PC-3 (cell line): ENCODE data around the gene RSPH6A. TPM values are rescaled to one million over a fixed set of nuclear protein-coding genes. Genes with fewer than 3 reads are reported as not detected.
A peak's percentile ranks its signal among the peaks of the same experiment; 100 is the strongest.

Experiments
- ATAC-seq: fragments of 200-7000 bp; cut with Tn5 transposase; 2 replicates; pipeline ENCODE4 v1.9.1; 2020; ENCODE audit warnings: mild to moderate bottlenecking, moderate library complexity
- BruUV-seq: library from RNA; stranded (reverse); fragments of 400-500 nt; replicated peaks from 2 replicates; lab custom pipeline; 2021; lab: Mats Ljungman, UMichigan
- CTCF ChIA-PET: fragments of 300-600 bp; sonication (Branson Sonifier 250); formaldehyde crosslinking; loops from one replicate; lab custom pipeline; 2022; ENCODE audit warnings: antibody characterized with exemption; lab: Charles Lee
- POLR2A ChIA-PET: fragments of 300-600 bp; sonication (Branson Sonifier 250); formaldehyde crosslinking; loops from one replicate; lab custom pipeline; 2022; ENCODE audit warnings: antibody characterized with exemption; ENCODE audit not compliant: unreplicated experiment; lab: Charles Lee
- DNase-seq: peaks from one replicate; pipeline ENCODE4 v3.0.0-alpha.2; 2015
- H2AFZ ChIP-seq: fragments of 300-600 bp; sonication (generic); 2 replicates; pipeline ENCODE4 v1.6.0; 2016; ENCODE audit warnings: antibody characterized with exemption, low read length
- H3F3A ChIP-seq: fragments of 300-600 bp; sonication (generic); one replicate; pipeline ENCODE4 v1.6.0; 2017; ENCODE audit warnings: antibody characterized with exemption, low read length, control low read depth, mild to moderate bottlenecking; ENCODE audit not compliant: unreplicated experiment
- H3K27ac ChIP-seq: fragments of 300-600 bp; sonication (generic); 2 replicates; pipeline ENCODE4 v1.5.1; 2016; ENCODE audit warnings: mild to moderate bottlenecking, low read length
- H3K27me3 ChIP-seq: fragments of 300-600 bp; sonication (generic); 2 replicates; pipeline ENCODE4 v1.6.1; 2016; ENCODE audit warnings: low read length, mixed read lengths
- H3K36me3 ChIP-seq: fragments of 300-600 bp; sonication (generic); 2 replicates; pipeline ENCODE4 v1.6.1; 2016; ENCODE audit warnings: low read depth, mixed run types, low read length, mixed read lengths
- H3K4me1 ChIP-seq: fragments of 300-600 bp; sonication (generic); 2 replicates; pipeline ENCODE4 v1.5.1; 2016; ENCODE audit warnings: low read length; ENCODE audit not compliant: insufficient read depth
- H3K4me2 ChIP-seq: fragments of 300-600 bp; sonication (generic); 2 replicates; pipeline ENCODE4 v1.6.0; 2016; ENCODE audit warnings: low read length
- H3K4me3 ChIP-seq: fragments of 300-600 bp; sonication (generic); 2 replicates; pipeline ENCODE4 v1.5.1; 2016; ENCODE audit warnings: mild to moderate bottlenecking, low read length, mixed read lengths
- H3K79me2 ChIP-seq: fragments of 300-600 bp; sonication (generic); 2 replicates; pipeline ENCODE4 v1.6.1; 2017; ENCODE audit warnings: low read length, mixed read lengths
- H3K9ac ChIP-seq: fragments of 300-600 bp; sonication (generic); 2 replicates; pipeline ENCODE4 v1.6.0; 2016; ENCODE audit warnings: mild to moderate bottlenecking, low read length
- H3K9me2 ChIP-seq: fragments of 300-600 bp; sonication (generic); replicated peaks from 2 replicates; pipeline ENCODE4 v1.6.1; 2016; ENCODE audit warnings: mixed run types, low read length, mixed read lengths
- H3K9me3 ChIP-seq: fragments of 300-600 bp; sonication (generic); 2 replicates; pipeline ENCODE4 v1.6.1; 2016; ENCODE audit warnings: low read length, mixed read lengths
- H4K20me1 ChIP-seq: fragments of 300-600 bp; sonication (generic); 2 replicates; pipeline ENCODE4 v1.6.1; 2016; ENCODE audit warnings: low read length, mixed read lengths
- EZH2 ChIP-seq: fragments of 300-600 bp; sonication (generic); IDR thresholded peaks from one replicate; pipeline ENCODE4 v1.6.1; 2017; ENCODE audit warnings: antibody characterized with exemption, mild to moderate bottlenecking, low read length; ENCODE audit not compliant: unreplicated experiment
- EZH2phosphoT487 ChIP-seq: fragments of 300-600 bp; sonication (generic); IDR thresholded peaks from 2 replicates; pipeline ENCODE4 v1.6.1; 2018; ENCODE audit warnings: mild to moderate bottlenecking, antibody characterized with exemption, low read length, borderline replicate concordance
- intact Hi-C: fragments of 100-400 bp; cut with micrococcal nuclease; formaldehyde crosslinking; loops from 2 replicates; pipeline ENCODE4 v1.9.0; 2023
- total RNA-seq: library from RNA; depleted of rRNA; stranded (reverse); fragments of >200 nt; gene quantifications from 2 replicates; pipeline ENCODE4 v1.2.3, GENCODE V29; 2014
- TF ChIP-seq, protein P1 (sequence below): fragments of 300-600 bp; sonication (generic); conservative IDR thresholded peaks from 2 replicates; pipeline ENCODE4 v1.5.1; 2017; ENCODE audit warnings: antibody characterized with exemption, low read depth, mild to moderate bottlenecking, low read length

RSPH6A gene
- total RNA-seq, 1 experiment from 2014 or later = not detected

DNA sequence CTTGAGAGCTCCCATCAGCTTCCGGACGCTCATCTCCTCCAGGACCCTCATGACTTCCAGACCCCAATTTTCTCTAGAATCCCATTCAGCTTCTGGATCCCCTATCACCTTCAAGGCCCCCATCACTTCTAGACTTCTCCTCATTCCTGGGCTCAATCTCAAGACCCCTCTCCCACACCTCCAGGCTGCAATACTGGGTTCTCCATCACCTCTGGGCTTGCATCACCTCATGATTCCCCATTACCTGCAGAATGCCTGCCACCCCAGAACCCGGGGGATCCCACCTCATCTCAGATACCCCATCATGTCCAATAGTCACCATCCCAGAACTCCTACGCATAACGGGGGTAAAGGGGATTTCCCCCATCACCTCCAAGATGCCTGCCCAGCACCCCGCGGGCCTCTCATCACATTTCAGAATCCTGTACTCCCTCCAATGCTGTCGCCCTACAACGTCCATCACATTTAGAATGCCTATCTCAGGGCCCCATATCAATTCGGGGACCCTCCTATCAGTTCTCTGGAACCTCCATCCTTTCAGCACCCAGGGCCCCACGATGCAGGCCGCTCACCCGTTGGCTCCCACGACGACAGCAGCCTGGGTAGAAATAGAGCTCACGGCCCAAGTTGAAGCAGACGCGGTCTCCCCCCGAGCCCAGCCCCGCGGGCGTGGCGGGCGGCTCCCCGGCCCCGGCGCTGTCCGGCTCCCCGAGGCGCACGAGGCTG, 23.2 kb downstream of the RSPH6A start:
- CTCF ChIA-PET = no interaction called here
- peak overlapping the region; percentile 97 for H3K4me2 ChIP-seq
- H3K36me3 ChIP-seq = peaks cover 8% of the 10 kb centered on the region; the same call in 1 of the 2 replicates
- H3K4me1 ChIP-seq = peaks cover 6% of the 10 kb centered on the region; the same call in 1 of the 2 replicates
- peak overlapping the region; percentile 93 for H3K4me3 ChIP-seq
- H3K9me3 ChIP-seq = no peaks in the 10 kb centered on the region
- TF ChIP-seq EZH2 = no peak
- TF ChIP-seq, protein P1, sequence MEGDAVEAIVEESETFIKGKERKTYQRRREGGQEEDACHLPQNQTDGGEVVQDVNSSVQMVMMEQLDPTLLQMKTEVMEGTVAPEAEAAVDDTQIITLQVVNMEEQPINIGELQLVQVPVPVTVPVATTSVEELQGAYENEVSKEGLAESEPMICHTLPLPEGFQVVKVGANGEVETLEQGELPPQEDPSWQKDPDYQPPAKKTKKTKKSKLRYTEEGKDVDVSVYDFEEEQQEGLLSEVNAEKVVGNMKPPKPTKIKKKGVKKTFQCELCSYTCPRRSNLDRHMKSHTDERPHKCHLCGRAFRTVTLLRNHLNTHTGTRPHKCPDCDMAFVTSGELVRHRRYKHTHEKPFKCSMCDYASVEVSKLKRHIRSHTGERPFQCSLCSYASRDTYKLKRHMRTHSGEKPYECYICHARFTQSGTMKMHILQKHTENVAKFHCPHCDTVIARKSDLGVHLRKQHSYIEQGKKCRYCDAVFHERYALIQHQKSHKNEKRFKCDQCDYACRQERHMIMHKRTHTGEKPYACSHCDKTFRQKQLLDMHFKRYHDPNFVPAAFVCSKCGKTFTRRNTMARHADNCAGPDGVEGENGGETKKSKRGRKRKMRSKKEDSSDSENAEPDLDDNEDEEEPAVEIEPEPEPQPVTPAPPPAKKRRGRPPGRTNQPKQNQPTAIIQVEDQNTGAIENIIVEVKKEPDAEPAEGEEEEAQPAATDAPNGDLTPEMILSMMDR = no peak
- no peak for TF ChIP-seq EZH2phosphoT487
- H3K9ac ChIP-seq = peak overlapping the region; percentile 83
- POLR2A ChIA-PET = interaction anchor here (0.5 to 0.6 kb wide), 2 partner anchors 23 to 47 kb away, joined by 3 to 10 read pairs; no protein-coding TSS in a partner anchor
- no peaks in the 10 kb centered on the region for H4K20me1 ChIP-seq
- intact Hi-C loops = no loop called here
- no peaks in the 10 kb centered on the region for H3K27me3 ChIP-seq
- BruUV-seq = TSS peak; percentile 49
- peaks cover 16% of the 10 kb centered on the region for H3K79me2 ChIP-seq
- H2AFZ ChIP-seq = no peak overlapping the region
- ATAC-seq (no peak), DNase-seq (no peak)
- no peaks in the 10 kb centered on the region for H3F3A ChIP-seq
- no peaks in the 10 kb centered on the region for H3K9me2 ChIP-seq
- no peak overlapping the region for H3K27ac ChIP-seq

DNA sequence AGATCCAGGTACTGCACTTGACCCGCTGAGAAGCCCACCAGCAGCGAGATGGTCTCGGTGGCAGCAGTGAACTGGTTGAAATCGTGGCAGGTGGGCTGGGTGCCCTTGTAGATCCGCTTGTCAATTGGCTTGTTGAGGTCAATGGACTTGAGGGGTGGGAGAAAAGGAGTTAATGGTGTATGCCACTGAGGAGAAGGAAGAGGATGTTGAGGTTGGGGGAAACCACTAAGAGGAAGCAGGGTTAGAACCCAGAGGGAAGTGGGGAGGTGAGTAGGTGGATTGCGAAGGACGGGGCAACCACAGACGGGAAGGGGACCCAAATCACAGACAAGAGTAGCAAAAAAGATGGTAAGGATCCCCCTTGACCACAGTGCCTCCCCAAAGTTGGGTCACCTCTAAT, 24.2 kb downstream of the RSPH6A start:
- Histone ChIP-seq H3K27me3 (no peaks in the 10 kb centered on the region), H3K4me1 (peaks cover 6% of the 10 kb centered on the region; the same call in 1 of the 2 replicates), H3K79me2 (peaks cover 16% of the 10 kb centered on the region), H3K9me3 (no peaks in the 10 kb centered on the region), H3F3A (no peaks in the 10 kb centered on the region), H3K36me3 (peaks cover 8% of the 10 kb centered on the region; the same call in 1 of the 2 replicates), H2AFZ (no peak overlapping the region), H4K20me1 (no peaks in the 10 kb centered on the region), H3K4me3 (peak overlapping the region; percentile 93; the same call in 1 of the 2 replicates), H3K9me2 (no peaks in the 10 kb centered on the region), H3K27ac (no peak overlapping the region), H3K9ac (no peak overlapping the region), H3K4me2 (peak overlapping the region; percentile 97)
- CTCF ChIA-PET = no interaction called here
- no peak for ATAC-seq
- DNase-seq = no peak
- intact Hi-C loops = no loop called here
- POLR2A ChIA-PET = no interaction called here
- no TSS peak for BruUV-seq
- TF ChIP-seq EZH2 (no peak), EZH2phosphoT487 (no peak)
- TF ChIP-seq, protein P1 = no peak
